Activated CD8-positive, alpha-beta T cell treated with anti-CD3 and anti-CD28 coated beads for 36 hours (primary cell): ENCODE results near the gene PALLD. TPM values are rescaled to one million over a fixed set of nuclear protein-coding genes. Genes with fewer than 3 reads are reported as not detected.
"Not testable (repeated sequence)": the region's sequence is repeated elsewhere in the genome, so short reads cannot be mapped to it uniquely, and the experiment has no call there.

Experiments used
- ATAC-seq: fragments of 200-7000 bp; cut with Tn5 transposase; one replicate; pipeline ENCODE4 v1.10.0; 2021; ENCODE audit warnings: mild to moderate bottlenecking, moderate library complexity
- CTCF ChIA-PET: fragments of 350-600 bp; sonication (Branson Sonifier 250); formaldehyde crosslinking; loops from one replicate; lab custom pipeline; 2021; ENCODE audit warnings: antibody characterized with exemption; lab: Charles Lee
- POLR2A ChIA-PET: fragments of 350-600 bp; sonication (Branson Sonifier 250); formaldehyde crosslinking; loops from one replicate; lab custom pipeline; 2021; ENCODE audit warnings: antibody characterized with exemption; lab: Charles Lee
- DNase-seq: peaks from one replicate; pipeline ENCODE4 v3.0.0-alpha.2; 2020
- H3K27ac Mint-ChIP-seq: one replicate; pipeline ENCODE4 v1.8.0; 2021; ENCODE audit warnings: mild to moderate bottlenecking, mixed read lengths
- H3K27me3 Mint-ChIP-seq: one replicate; pipeline ENCODE4 v1.8.0; 2021; ENCODE audit warnings: mixed read lengths
- H3K36me3 Mint-ChIP-seq: one replicate; pipeline ENCODE4 v1.8.0; 2021; ENCODE audit warnings: low read depth, mixed read lengths
- H3K4me1 Mint-ChIP-seq: one replicate; pipeline ENCODE4 v1.8.0; 2021; ENCODE audit warnings: low read depth, mixed read lengths
- H3K4me3 Mint-ChIP-seq: one replicate; pipeline ENCODE4 v1.8.0; 2021; ENCODE audit warnings: mild to moderate bottlenecking, moderate library complexity, mixed read lengths
- H3K9me3 Mint-ChIP-seq: one replicate; pipeline ENCODE4 v1.8.0; 2021; ENCODE audit warnings: mixed read lengths
- CTCF ChIP-seq: fragments of 200-600 bp; IDR thresholded peaks from one replicate; pipeline ENCODE4 v1.8.0; 2022; ENCODE audit warnings: antibody characterized with exemption, mild to moderate bottlenecking
- intact Hi-C: fragments of 100-400 bp; cut with micrococcal nuclease; formaldehyde crosslinking; loops from one replicate; pipeline ENCODE4 v1.10.0; 2022
- total RNA-seq, 2 experiments: library from RNA; stranded (reverse); gene quantifications; one replicate each; pipeline ENCODE4 v1.2.3, GENCODE V29; 2021

The PALLD gene
- total RNA-seq, 2 experiments from 2014 or later, result 0.41 to 0.60 TPM

GRCh38 chr4:168507178-168507815, 10.4 kb downstream of the PALLD start:
- no peak for DNase-seq
- Mint-ChIP-seq H3K36me3 (no peaks in the 10 kb centered on the region), H3K4me1 (peaks cover 30% of the 10 kb centered on the region), H3K27me3 (no peaks in the 10 kb centered on the region), H3K4me3 (no peak overlapping the region), H3K9me3 (no peaks in the 10 kb centered on the region), H3K27ac (no peak overlapping the region)
- ChIA-PET POLR2A (no interaction called here), CTCF (interaction anchor here (1.2 to 2.2 kb wide), 3 partner anchors 8 to 33 kb away, joined by 4 to 7 read pairs (median 4); no protein-coding TSS in a partner anchor)
- intact Hi-C loops, result no loop called here
- ATAC-seq, result no peak
- TF ChIP-seq CTCF, result no peak

GRCh38 chr4:168508683-168509082, 11.8 kb downstream of the PALLD start:
- Mint-ChIP-seq H3K9me3 (no peaks in the 10 kb centered on the region), H3K4me1 (peaks cover 31% of the 10 kb centered on the region), H3K27me3 (no peaks in the 10 kb centered on the region), H3K4me3 (no peak overlapping the region), H3K36me3 (no peaks in the 10 kb centered on the region), H3K27ac (no peak overlapping the region)
- intact Hi-C loops, result no loop called here
- ChIA-PET CTCF (interaction anchor here (1.0 to 1.4 kb wide), 3 partner anchors 12 to 21 kb away, joined by 3 to 4 read pairs (median 3); partner anchors contain the start of gene PALLD), POLR2A (interaction anchor here (0.8 kb wide), 1 partner anchor 58 kb away, joined by 3 read pairs; no protein-coding TSS in a partner anchor)
- no peak for ATAC-seq
- TF ChIP-seq CTCF, result no peak
- DNase-seq, result no peak

GRCh38 chr4:168509786-168510185, 12.9 kb downstream of the PALLD start:
- no peaks in the 10 kb centered on the region for H3K9me3 Mint-ChIP-seq
- peaks cover 33% of the 10 kb centered on the region for H3K4me1 Mint-ChIP-seq
- H3K36me3 Mint-ChIP-seq, result no peaks in the 10 kb centered on the region
- peak overlapping the region; percentile 26 for H3K27ac Mint-ChIP-seq
- TF ChIP-seq CTCF, result no peak
- no peaks in the 10 kb centered on the region for H3K27me3 Mint-ChIP-seq
- intact Hi-C loops, result loop anchor here (5.0 to 10.0 kb wide), 2 partner anchors 325 to 413 kb away; no protein-coding TSS in a partner anchor
- ATAC-seq (peak; percentile 75), DNase-seq (peak; percentile 53)
- ChIA-PET POLR2A (no interaction called here), CTCF (interaction anchor here (0.5 kb wide), 1 partner anchor 934 kb away, joined by 3 read pairs; no protein-coding TSS in a partner anchor)
- no peak overlapping the region for H3K4me3 Mint-ChIP-seq

GRCh38 chr4:168511780-168512489, 15.1 kb downstream of the PALLD start:
- Mint-ChIP-seq H3K4me3 (peak overlapping the region; percentile 39), H3K27ac (peak overlapping the region; percentile 80), H3K4me1 (peaks cover 33% of the 10 kb centered on the region), H3K27me3 (no peaks in the 10 kb centered on the region), H3K36me3 (no peaks in the 10 kb centered on the region), H3K9me3 (no peaks in the 10 kb centered on the region)
- POLR2A ChIA-PET, result interaction anchor here (1.0 kb wide), 1 partner anchor 24 kb away, joined by 4 read pairs; no protein-coding TSS in a partner anchor
- intact Hi-C loops, result loop anchor here (5.0 to 10.0 kb wide), 2 partner anchors 327 to 410 kb away; no protein-coding TSS in a partner anchor
- TF ChIP-seq CTCF, result no peak
- CTCF ChIA-PET, result interaction anchor here (1.3 to 1.6 kb wide), 2 partner anchors 37 to 410 kb away, joined by 3 to 5 read pairs; no protein-coding TSS in a partner anchor
- ATAC-seq, result peak; percentile 77
- peak; percentile 92 for DNase-seq

- POLR2A ChIA-PET, result interaction anchor here (0.6 kb wide), 1 partner anchor 10 kb away, joined by 3 read pairs; no protein-coding TSS in a partner anchor
- H3K27ac Mint-ChIP-seq, H3K4me3 Mint-ChIP-seq, H3K27me3 Mint-ChIP-seq, H3K36me3 Mint-ChIP-seq, ATAC-seq, H3K9me3 Mint-ChIP-seq, DNase-seq: not testable (repeated sequence)
- CTCF ChIA-PET, result interaction anchor here (0.6 to 1.4 kb wide), 9 partner anchors 9 to 409 kb away, joined by 3 to 4 read pairs (median 3); no protein-coding TSS in a partner anchor
- intact Hi-C loops, result loop anchor here (5.0 to 10.0 kb wide), 2 partner anchors 329 to 408 kb away; no protein-coding TSS in a partner anchor
- H3K4me1 Mint-ChIP-seq, result peaks cover 33% of the 10 kb centered on the region
Measured at GRCh38 chr4:168513826-168514225, 17.0 kb downstream of the PALLD start.
